HG03060 (cell line): ENCODE data around the gene GOLIM4.
"Not testable (repeated sequence)": the region's sequence is repeated elsewhere in the genome, so short reads cannot be mapped to it uniquely, and the experiment has no call there.

ENCODE experiments used
- ATAC-seq: cut with Tn5 transposase; IDR thresholded peaks from one replicate; pipeline ENCODE4 v1.9.1; 2021; ENCODE audit warnings: low read depth, moderate number of reproducible peaks; ENCODE audit not compliant: unreplicated experiment

Gene GOLIM4

GRCh38 chr3:168051531-168052471 lies 43.9 kb downstream of the GOLIM4 start:
- peak; percentile 59 for ATAC-seq

GRCh38 chr3:168051070-168051469 lies 44.7 kb downstream of the GOLIM4 start:
- no peak for ATAC-seq

- no peak for ATAC-seq
Measured at GRCh38 chr3:168049367-168049974, 46.3 kb downstream of the GOLIM4 start.

GRCh38 chr3:168048414-168049330 lies 47.1 kb downstream of the GOLIM4 start:
- ATAC-seq: no peak

- no peak for ATAC-seq
Measured at GRCh38 chr3:168047936-168048335, 47.8 kb downstream of the GOLIM4 start.

- ATAC-seq: peak; percentile 80
Measured at GRCh38 chr3:168047190-168047795, 48.4 kb downstream of the GOLIM4 start.

- ATAC-seq: no peak
Measured at GRCh38 chr3:168044049-168044448, 51.7 kb downstream of the GOLIM4 start.

GRCh38 chr3:168040607-168041208 lies 55.0 kb downstream of the GOLIM4 start:
- peak; percentile 65 for ATAC-seq

GRCh38 chr3:168037020-168037419 lies 58.7 kb downstream of the GOLIM4 start:
- no peak for ATAC-seq

GRCh38 chr3:168036619-168037018 lies 59.1 kb downstream of the GOLIM4 start:
- no peak for ATAC-seq

GRCh38 chr3:168034152-168034928 lies 61.4 kb downstream of the GOLIM4 start:
- ATAC-seq: no peak

- ATAC-seq: no peak
Measured at GRCh38 chr3:168030577-168030976, 65.1 kb downstream of the GOLIM4 start.

GRCh38 chr3:168029705-168030104 lies 66.0 kb downstream of the GOLIM4 start:
- no peak for ATAC-seq

GRCh38 chr3:168028086-168028485 lies 67.6 kb downstream of the GOLIM4 start:
- no peak for ATAC-seq

- no peak for ATAC-seq
Measured at GRCh38 chr3:168026764-168027163, 69.0 kb downstream of the GOLIM4 start.

- no peak for ATAC-seq
Measured at GRCh38 chr3:168025076-168025475, 70.6 kb downstream of the GOLIM4 start.

- ATAC-seq: peak; percentile 56
Measured at GRCh38 chr3:168024537-168024941, 71.2 kb downstream of the GOLIM4 start.

- ATAC-seq: no peak
Measured at GRCh38 chr3:168021737-168022450, 73.8 kb downstream of the GOLIM4 start.

- not testable (repeated sequence) for ATAC-seq
Measured at GRCh38 chr3:168011280-168011679, 84.4 kb downstream of the GOLIM4 start.
